CD4-positive, alpha-beta T cell treated with Interleukin-15 for 4 hours (primary cell): ENCODE results near the gene SART3.
"Not testable (repeated sequence)": the region's sequence is repeated elsewhere in the genome, so short reads cannot be mapped to it uniquely, and the experiment has no call there.

Experiments
- DNase-seq: peaks from one replicate; pipeline ENCODE4 v3.0.0-alpha.2; 2020; ENCODE audit warnings: low spot score

The SART3 gene

DNA sequence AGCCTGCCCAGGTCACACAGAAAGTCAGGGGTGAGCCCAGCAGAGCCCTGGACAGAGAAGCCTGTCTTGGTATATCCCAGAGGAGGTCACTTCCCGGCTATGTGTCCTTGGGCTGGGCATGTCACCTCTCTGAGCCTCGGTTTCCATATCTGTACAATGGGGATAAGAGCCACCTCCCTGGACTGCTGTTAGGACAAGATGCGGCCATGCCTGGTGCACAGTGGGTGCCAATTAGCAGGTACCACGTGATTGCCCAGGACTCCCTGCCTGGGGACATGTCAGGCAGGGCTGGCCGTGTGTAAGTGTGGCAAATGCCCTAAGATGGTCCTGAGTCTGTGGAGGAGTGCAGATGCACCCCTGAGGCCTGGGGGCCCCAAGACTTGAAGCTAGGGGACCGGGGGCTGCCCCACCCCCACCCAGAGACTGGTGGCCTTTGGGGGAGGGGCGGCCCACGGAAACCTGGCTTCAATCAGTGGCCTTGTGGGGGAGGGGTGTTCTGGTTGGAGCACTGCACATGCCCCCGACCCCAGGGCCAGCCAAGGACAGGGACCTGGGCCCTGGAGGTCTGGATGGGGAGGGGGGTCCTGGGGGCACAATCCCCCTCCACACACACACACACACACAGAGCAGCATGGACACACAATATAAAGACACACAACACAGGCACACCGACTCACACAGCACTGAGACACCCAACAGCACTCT, 36.0 kb upstream of the SART3 start:
- DNase-seq, result no peak

DNA sequence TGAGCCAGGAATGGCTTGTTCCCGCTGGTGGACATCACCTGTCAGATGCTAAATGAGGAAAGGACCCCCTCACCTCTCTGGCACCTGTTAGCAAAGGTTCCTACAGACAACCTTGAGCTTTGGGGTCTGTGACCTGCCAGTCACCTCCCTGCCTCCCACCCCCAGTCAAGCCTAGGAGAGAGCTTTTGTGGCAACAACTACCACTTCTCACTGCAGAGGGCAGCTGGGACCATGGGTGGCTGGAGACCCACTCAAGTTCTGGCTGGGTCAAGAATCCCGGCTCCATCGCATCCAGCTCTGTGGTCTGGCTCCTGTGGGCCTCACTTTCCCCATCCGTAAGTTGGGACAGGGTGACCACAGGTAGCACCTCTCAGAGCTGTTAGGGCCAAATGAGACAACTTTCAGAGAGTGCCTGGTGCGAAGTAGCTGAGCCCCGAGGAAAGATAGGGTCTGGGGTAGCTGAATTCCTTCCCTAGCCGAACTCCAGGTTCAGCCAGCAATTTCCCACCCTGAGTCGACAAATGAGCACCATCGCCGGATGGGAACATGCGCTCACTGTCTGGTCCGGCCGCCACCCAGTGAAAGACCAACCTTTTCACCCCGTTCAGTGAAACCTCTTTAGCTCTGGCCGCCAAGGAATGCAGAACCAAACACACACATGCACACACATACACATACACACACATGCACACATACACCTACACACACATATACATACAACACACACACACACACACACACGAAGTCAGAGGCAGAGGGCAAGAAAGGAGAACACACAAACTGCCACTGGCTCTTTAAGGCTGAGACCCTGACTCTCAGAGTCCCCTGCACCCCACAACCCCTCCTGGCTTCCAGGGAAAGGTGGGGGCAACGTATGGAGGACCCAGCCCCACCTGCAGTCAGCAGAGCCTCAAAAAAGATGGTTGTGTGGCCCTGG, 35.0 kb upstream of the SART3 start:
- no peak for DNase-seq

DNA sequence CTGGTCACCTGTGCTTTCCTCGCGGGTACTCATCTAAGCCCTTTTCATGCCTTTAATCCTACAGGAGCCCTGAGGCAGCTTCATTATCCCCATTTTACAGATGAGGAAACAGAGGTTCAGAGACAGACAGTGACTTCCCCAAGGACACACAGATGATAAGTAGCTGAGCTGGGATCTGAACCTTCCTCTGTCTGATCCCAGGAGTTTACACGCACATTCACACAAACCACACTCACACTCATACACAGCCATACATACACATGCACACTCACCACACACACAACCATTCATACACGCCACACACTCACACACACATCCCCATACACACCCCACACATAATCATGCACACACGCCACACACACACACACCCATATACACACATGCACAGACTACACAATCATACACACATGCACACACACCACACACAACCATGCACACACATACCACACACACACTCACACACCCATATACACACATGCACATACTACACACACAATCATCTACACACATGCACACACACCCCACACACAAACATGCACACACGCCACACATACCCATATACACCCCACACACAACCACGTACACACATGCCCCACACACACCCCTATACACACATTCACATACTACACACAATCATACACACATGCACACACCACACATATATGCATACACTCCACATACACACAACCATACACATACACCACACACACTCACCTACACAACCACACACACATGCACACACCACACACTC, 34.2 kb upstream of the SART3 start:
- DNase-seq, result no peak

DNA sequence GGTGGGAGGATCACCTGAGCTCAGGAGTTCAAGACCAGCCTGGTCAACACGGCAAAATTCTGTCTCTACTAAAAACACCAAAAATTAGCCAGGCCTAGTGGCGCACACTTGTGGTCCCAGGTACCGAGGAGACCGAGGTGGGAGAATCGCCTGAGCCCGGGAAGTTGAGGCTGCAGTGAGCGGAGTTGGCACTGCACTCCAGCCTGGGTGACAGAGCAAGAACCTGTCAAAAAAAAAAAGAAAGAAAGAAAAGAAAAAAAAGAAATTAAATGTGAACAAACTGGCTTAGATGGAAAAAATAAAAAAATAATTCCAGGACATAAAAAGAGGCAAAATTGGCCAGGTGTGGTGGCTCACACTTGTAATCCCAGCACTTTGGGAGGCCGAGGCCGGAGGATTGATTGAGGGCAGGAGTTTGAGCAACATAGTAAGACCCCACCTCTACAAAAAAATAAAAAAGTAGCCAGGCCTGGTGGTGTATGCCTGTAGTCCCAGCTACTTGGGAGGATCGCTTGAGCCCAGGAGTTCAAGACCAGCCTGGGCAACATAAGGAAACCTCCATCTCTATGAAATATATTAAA, 33.4 kb upstream of the SART3 start:
- DNase-seq, result no peak

DNA sequence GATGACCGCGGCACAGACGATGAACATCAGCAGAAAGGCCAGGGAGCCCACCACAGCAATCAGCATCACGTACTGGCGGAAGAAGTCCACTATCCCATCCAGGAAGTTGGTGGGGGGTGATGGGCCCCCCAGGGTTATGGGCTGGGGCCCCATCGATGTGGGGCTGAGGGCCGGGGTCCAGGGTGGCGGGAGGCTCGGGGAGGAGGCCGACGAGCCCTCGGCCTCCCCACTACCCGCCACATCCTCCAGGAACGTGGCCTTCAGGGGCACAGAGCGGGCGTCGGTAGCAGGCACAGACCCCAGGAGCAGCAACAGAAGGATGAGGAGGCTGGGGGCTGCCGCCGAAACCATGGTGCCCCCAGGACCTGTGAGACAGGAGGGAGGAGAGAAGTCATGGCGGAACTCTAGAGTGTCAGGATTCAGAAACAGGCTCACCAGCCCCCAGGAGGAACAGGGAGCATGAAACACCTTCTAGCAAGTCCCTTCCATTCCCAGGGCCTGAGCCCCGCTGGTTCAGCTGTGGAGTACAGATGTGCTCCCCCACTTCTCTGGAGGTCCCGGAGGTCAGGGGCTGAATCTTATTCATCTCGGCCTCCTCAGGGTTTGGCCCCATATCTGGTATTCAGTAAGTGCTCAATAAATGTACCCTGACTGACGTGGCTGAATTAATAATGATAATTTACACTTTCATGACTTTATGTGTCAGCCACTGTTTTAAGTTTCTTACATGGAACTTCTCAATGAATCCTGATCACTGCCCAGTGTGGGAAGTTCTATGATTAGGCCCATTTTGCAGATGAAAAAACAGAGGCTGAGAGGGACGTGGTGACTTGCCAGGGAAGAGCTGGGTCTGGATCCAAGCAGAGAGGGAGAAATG, 31.3 kb upstream of the SART3 start:
- DNase-seq, result no peak

DNA sequence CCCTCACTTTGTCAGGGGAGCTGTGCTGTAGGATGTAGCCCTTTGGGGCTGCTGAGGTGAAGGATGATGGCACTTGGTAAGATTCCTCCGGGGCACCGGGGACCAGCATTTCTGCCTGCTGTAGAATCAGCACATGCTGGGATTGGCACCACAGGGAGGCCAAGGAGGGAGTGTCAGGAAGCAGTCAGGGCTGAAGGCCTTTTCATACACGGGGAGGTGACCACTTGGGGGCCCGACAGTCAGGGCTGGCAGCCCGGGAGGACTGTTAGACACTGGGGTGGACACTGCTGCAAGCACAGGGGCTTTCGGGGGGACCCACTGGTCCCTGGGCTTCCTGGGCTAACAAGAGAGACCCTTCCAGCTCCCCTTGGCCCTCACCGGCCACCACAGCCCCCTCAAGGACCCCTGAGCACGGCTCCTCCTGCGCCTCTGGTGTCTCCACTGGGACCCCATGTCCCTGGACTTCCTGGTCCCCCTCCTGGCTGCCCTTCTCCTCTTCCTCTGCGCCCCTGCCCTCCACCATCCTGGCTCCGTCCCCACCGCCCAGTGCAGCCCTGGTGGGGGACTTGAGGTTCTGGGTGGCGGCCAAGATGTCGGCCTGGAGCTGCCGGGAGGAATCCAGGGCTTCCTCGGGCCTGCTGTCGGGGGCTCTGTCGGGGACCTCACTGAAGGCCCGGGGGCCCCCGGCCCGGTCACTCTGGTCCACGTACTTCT, 30.5 kb upstream of the SART3 start:
- no peak for DNase-seq

DNA sequence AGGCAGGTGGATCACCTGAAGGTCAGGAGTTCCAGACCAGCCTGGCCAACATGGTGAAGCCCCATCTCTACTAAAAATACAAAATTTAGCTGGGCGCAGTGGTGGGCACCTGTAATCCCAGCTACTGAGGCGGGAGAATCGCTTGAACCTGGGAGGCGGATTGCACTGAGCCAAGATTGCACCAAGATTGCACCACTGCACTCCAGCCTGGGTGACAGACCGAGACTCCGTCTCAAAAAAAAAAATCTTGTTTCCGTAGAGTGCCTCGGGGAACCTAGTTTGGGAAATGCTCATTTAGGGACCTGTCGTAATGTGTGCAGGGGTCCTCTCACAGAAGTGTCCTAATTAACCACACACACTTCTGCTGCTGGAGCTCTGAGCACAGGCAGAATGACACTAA, 29.5 kb upstream of the SART3 start:
- not testable (repeated sequence) for DNase-seq

DNA sequence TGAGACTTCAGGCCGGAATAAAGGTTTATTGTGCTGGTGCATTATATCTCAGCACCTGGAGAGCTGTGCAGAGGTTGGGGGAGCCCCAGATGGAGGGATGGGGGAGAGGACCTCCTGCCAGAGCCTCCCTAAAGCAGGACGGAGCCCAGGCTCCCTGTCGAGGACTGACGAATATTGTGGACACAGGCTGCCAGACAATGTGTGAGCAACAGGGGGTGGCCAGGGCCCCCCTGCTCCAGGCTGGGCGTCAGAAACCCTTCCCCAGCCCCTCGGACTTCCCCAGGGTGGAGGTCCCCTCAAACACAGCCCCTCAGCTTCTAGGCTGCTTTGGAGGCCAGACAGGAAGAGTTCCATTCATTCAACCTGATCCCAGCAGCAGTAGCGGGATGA, 28.9 kb upstream of the SART3 start:
- no peak for DNase-seq

DNA sequence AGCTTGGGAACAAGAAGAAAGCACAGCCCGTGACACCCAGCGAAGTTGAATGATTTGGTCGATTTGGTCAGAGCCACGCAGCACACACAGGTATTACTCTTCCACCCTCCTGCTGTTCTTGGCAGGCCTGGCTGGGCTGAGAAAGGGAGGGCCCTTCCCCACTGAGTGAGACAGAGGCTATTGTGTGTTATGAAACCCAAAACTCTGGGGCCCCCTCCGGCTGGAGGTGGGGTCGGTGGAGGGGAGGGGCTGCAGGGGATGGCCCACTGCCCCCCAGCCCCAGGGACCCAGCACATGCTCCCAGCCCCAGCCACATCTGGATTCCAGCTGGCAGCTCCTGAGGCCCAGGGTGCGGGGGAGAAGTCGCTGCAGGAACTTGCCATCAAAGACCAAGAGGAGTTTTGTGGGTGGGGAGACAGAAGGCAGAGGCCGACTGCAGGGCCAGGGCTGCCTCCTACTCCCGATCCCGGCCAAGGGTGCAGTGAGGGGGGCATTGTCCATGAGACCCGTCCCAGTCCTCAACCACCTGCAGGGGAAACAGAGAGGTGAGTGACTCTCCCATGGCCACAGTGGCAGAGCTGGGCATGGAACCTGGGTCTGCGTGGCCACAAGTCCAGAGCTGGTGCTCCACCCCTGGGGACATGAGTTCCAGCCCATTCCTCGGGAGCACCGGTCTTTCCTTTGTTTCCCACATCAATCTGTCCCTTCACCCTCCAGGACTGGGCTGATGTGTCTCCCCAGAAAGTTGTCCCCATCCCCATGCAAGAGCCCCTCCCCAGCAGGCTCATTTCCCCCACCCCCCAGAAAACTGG, 28.3 kb upstream of the SART3 start:
- DNase-seq, result no peak

DNA sequence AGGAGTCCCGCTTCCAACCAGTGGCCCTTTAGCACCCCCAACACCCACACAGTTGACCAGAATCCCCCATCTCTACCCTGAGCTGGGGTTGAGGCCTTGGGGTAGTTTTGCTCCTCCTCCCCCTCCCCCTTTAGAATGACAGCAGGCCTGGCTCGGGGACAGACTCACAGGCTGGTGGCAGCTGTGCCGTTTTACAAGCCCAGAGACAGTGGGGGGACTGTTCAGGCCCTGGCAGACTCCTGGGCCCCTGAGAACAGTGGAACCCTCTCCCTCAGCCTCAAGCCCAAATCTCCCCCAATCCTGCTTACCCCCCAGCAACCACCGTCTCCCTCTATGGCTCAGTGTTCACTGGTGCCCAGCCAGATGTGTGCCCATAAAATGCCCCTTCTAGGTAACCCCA, 26.9 kb upstream of the SART3 start:
- DNase-seq, result no peak

DNA sequence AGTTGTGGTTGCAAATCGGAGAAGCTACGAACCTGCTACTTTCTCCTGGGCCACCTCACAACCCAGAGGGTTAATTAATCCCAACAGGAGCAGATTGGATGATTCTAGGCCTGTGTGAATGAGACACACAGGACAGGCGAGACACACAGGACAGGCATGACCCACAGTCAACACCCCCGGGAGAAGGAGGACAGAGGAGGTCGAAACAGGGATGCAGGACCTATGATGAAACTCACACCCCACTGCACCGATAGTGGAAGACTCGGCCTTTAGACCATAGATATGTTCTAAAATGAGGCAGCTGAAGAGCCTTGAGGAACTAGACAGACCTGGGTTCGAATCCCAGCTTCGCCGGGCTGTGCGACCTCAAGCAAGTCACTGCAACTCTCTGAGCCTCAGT, 25.3 kb upstream of the SART3 start:
- no peak for DNase-seq

DNA sequence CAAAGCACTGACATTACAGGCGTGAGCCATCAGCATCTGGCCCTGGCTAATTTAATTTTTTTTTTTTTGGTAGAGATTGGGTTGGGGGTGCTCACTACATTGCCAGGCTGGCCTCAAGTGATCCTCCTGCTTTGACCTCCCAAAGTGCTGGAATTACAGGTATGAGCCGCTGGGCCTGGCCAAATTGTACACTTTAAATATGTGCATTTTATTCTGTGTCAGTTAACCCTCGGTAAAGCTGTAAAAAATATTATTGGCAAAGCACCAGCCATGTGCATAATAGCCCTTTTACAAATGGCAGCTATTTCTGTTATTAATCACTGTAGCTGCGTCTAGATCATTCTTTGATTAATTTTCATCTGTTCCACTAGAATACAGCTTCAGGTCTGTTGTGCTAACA, 24.9 kb upstream of the SART3 start:
- DNase-seq, result no peak

DNA sequence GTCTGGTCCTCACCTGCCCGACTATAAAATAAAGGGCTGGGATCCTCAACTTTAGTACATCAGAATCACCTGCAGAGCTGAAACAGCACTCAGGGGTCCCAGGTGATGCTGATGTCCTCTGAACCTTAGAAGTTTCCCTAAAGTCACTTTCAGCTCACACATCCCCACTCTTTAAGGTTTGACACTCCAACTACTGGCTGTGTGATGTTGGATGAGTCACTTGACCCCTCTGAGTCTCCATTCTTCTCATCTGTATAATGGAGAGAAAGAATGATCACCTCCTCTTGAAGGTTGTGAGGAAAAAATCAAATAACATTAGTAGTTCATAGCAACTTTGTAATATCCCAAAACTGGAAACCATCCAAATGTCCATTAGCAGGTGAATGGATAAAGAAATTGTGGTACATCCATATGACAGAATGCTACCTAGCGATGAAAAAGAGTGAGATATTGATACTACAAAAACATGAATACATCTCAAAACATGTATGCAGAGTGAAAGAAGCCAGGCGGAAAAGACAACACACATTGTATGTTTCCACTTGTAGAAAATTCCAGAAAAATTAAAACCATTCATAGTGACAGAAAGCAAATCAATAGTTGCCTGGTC, 23.6 kb upstream of the SART3 start:
- no peak for DNase-seq

DNA sequence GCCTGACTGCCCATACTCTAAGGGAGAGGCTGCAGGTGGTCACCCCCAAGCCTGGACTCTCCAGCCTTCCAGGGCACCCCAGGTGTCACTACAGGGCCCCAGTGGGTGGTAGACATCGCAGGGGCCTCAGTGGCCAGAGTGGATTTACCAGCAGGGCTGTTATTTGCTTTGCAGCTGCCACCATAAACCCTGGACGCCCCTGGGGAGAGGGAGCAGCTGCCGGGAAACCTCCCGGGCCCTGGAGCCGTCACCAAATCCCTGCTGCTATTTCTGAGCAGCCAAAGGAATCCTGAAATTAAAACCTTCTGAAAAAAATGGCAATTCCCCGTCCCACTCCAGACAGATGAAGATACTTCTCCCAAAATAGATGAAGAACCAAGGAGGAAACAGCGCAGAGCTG, 23.0 kb upstream of the SART3 start:
- no peak for DNase-seq

DNA sequence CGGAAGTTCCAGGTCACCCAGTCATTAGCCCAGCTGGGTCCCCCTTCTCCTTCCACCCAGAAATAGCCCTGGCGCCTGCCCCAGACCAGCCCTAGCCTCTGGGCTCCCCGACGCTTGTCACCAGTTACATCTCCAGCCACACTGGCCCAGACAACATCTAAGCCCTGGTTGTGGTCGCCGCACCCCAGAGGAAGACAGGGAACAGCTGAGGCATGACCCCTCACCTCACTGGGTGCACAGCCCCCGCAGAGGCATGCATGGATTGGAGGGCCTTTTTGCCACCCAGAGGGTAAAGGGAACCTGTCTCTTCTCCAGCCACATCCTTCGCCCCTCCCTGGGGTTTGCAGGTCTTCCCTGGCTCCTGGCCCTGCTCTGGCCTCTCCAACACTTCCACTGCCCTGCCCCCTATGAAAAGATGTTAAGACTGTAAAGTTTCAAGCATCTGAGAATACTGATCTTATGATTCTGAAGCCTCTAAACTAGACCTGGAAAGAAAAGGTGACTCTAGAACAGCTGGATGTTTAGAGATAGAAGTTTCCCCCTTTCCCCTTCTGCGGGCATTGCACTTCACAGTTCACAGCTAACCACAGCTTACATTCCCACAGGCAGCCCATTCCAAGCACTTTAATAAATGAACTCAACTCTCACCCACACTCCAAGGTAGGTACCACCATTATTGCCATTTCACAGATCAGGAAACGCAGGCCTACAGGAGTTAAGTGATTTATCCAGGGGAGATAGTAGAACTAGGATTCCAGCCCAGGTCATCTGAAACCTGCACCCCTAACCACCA, 22.2 kb upstream of the SART3 start:
- no peak for DNase-seq

DNA sequence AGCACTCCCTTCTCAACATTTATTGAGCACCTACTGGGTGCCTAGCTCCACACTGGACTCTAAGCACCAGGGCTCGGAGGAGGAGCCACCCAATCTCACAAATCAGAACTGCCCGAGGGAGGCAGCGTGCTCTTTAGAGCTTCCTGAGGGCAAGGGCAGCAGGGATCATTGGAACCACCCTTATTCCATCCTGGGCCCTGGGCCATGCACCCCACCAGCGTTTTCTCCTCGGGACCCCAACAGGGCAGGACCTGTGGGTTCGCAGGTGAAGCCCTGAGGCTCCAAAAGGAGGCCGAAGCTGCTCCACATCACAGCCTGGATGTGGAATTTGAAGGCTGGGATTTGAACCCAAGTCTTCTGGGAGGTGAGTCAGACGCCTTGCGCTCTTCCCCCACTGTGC, 21.5 kb upstream of the SART3 start:
- DNase-seq, result no peak

DNA sequence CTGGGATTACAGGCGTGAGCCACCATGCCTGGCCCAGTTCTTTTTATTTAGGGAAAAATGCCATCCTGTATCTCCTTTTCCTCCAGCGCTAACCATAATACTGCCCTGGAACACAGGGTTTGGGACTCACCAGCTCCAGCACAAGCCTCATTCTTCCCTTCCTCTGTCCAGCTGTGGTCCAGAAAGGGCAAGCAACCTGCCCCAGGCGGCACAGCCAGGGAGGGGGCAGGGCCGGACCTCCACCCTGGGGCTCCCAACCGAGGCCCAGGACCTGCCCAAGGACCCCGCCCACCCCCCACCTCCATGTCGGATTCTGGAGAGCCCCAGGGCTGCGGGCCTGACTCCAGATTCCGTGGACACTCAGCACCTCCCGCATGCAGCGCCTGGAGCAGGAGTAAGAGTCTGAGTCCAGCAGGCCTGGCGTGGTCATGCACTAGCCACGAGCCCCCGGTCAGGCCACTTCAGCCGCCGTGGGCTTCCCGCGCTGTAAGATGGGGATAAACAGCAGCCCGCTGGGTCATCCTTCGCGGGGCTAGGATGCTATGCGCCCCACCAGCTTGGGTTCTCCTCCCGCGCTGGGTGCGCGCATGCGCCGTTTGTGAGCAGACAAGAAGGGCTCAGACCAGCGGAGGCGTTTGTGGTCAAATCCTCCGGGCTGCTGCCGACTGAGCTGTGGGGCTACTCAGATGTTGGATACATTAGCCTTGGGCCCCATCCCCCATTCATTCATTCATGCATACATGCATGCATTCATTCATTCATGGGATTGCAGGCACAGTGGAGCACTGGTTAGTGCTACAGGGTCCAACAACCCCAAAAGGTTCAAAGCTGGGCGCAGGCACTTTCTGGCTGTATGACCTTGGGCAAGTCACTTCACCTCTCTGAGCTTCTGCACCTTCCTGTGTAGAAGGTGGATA, 20.6 kb upstream of the SART3 start:
- DNase-seq, result no peak

DNA sequence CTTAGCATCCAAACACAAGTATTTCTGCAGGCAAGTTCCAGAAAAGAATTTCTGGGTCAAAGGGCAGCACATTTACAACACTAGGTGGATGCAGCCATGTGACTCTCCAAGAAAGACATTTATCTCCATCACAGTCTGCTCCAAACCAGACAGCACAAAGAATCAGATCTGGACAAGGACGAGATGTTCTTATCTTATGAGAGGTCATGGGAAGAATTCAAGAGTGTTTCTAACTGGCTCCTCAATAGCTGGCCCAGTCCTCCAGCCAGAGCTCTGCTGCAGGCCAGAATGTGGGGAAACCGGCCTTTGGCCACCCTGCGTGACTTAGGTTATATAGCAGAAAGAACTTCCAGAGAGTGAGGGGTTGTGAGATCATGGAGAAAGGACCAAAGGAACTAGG, 19.6 kb upstream of the SART3 start:
- no peak for DNase-seq
